ENCODE measurements around the gene SLC66A3.

The SLC66A3 gene

DNA sequence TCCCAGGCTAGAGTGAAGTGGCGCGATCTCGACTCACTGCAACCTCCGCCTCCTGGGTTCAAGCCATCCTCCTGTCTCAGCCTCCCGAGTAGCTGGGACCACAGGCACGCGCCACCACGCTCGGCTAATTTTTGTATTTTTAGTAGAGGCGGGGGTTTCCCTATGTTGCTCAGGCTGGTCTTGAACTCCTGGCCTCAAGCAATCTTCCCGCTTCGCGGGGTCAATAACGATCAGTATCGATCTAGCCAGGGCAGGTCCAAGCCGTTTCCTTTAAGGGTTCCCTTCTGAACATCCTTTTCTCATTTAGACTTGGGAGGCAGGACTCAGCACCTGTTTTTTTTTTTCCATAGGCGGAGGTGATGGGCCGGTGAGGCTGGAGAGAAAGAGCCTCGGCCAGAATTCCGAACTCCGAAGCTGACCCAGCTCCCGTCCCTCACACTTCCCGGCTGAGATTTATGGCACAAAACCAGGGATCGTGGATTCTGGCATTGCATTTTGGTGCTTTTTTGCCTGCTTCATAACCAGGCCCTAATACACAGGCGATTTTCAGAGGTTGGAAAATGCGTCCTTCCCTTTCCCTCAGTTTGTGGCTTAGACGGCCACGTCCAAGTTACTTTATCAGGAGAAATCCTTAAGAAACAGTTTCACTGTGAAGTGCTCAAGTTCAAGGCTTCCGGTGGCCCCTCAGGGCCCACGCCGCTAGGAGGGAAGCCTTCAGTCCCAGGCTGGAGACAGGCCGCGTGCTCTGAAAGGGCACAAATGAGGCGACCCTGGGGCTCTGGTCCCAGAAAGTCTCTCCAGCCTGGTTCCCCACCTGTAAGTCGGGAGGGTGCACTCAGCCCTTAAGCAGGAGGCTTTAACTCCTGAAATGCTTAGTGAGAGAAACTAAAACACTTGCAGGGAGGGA lies 998 bp upstream of the SLC66A3 start:
- POLR2A ChIA-PET: no interaction called here
- no peak for DNase-seq (ENCODE audit: extremely low spot score)
- TF ChIP-seq L3MBTL2 (conservative IDR thresholded peaks at IDR 0.05) (peak; percentile 75), LEF1 (IDR thresholded peaks at IDR 0.05; ENCODE audit: borderline replicate concordance) (no peak), ELF4 (IDR thresholded peaks at IDR 0.05) (no peak)
- CTCF ChIA-PET: interaction anchor here (0.8 kb wide), 1 partner anchor 31 kb away, joined by 3 read pairs; no protein-coding TSS in a partner anchor

DNA sequence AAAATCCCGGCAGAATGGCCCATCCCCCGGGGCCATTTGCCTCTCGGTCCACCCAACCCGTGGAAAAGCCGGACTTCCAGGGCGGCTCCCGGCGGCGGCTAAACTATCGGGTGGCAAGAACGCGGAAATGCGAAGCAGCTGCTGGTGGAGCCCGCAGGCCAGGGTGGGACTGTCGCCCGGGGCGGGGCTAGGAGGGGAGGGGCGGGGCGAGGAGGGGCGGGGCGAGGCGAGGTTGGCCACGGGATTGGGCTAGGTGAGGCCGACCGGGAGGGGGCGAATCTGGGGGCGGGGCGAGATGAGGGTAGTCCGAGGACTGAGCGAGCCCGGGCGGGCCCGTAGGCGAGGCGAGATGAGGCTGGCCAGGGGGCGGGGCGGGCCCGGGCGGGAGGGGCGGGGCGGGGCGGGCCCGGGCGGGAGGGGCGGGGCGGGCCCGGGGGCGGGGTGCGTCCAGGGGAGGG lies 315 bp upstream of the SLC66A3 start:
- CTCF ChIA-PET: interaction anchor here (0.8 kb wide), 1 partner anchor 32 kb away, joined by 3 read pairs; no protein-coding TSS in a partner anchor
- TF ChIP-seq SP1 (IDR thresholded peaks at IDR 0.05) (no peak), ELF4 (IDR thresholded peaks at IDR 0.05) (peak; percentile 42; the same call in 1 of the 2 replicates), BHLHE40 (IDR thresholded peaks at IDR 0.05; ENCODE audit: borderline replicate concordance) (no peak)
- DNase-seq (ENCODE audit: extremely low spot score): peak; percentile 100
- POLR2A ChIA-PET: no interaction called here

DNA sequence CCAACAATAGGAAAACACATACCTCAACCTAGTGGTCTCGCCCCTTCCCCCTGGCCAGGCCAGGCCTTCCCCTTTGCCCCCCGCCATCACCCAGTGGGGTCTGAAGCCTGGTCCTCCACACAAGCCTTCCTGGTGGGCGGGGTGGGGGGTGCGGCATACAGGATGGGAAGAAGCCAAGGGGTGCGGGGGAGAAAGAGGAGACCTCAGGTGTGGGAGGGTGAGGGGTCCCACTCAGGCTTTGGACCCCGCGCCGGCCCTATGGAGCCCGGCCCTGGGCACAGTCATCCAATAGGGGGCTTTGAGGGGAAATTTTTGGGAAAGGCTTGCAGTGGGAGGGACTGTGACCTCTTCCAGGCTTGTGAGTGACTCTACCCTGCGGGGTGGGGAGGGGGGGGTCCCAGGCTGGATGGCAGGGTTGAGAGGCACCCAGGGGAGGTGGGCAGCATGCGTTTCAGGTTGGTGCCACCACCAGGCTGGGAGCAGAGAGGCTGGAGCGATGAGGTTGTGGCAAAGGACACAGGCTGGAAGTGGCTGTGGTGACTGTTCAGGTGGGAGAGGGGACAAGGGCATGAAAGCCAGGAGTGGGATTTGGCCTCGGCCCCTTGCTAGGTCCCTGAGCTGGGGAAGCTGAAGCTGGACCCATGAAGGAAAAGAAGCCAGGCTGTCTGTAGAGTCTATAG lies 1.3 kb downstream of the SLC66A3 start:
- TF ChIP-seq SUZ12 (IDR thresholded peaks at IDR 0.05) (no peak), FOXA1 (IDR thresholded peaks at IDR 0.05) (no peak), L3MBTL2 (conservative IDR thresholded peaks at IDR 0.05) (no peak), ARNT (IDR thresholded peaks at IDR 0.05) (no peak), ZNF384 (IDR thresholded peaks at IDR 0.05) (no peak), LEF1 (IDR thresholded peaks at IDR 0.05; ENCODE audit: borderline replicate concordance) (no peak), HDGF (IDR thresholded peaks at IDR 0.05; ENCODE audit: borderline replicate concordance) (no peak), FOXM1 (IDR thresholded peaks at IDR 0.05; ENCODE audit: borderline replicate concordance) (no peak), FOXK2 (IDR thresholded peaks at IDR 0.05) (no peak), ELF4 (IDR thresholded peaks at IDR 0.05) (no peak), TARDBP (IDR thresholded peaks at IDR 0.05) (no peak), NFRKB (IDR thresholded peaks at IDR 0.05) (no peak), SP1 (IDR thresholded peaks at IDR 0.05) (no peak), CTBP1 (IDR thresholded peaks at IDR 0.05; ENCODE audit: borderline replicate concordance) (no peak), BHLHE40 (IDR thresholded peaks at IDR 0.05; ENCODE audit: borderline replicate concordance) (no peak)
- TF ChIP-seq, protein P1, sequence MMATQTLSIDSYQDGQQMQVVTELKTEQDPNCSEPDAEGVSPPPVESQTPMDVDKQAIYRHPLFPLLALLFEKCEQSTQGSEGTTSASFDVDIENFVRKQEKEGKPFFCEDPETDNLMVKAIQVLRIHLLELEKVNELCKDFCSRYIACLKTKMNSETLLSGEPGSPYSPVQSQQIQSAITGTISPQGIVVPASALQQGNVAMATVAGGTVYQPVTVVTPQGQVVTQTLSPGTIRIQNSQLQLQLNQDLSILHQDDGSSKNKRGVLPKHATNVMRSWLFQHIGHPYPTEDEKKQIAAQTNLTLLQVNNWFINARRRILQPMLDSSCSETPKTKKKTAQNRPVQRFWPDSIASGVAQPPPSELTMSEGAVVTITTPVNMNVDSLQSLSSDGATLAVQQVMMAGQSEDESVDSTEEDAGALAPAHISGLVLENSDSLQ (IDR thresholded peaks at IDR 0.05): no peak
- CTCF ChIA-PET: no interaction called here
- POLR2A ChIA-PET: no interaction called here
- no peak for DNase-seq (ENCODE audit: extremely low spot score)

DNA sequence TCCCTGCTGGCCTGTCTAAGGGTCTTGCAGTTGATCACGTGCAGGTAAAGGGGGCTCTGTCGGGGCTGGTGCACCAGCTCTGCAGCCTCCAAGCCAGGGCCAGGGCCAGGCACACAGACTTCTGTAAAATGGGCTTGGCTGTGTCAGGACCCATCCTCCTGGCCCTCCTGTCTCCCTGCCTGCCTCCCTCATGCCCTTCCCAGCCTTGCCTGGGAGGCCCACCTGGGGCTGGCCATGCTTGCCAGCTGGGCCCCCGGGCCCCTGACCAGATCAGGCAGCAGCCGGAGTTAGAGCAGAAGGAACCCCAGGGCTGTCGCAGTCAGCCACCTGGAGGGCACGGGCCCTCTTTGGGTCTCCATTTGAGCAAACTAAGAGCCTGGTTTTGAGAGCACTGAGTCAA lies 2.0 kb downstream of the SLC66A3 start:
- ChIA-PET CTCF (interaction anchor here (0.5 kb wide), 1 partner anchor 281 kb away, joined by 3 read pairs; no protein-coding TSS in a partner anchor), POLR2A (no interaction called here)
- no peak for DNase-seq (ENCODE audit: extremely low spot score)
- TF ChIP-seq NFRKB (IDR thresholded peaks at IDR 0.05): no peak
- TF ChIP-seq SP1 (IDR thresholded peaks at IDR 0.05): no peak
- TF ChIP-seq FOXK2 (IDR thresholded peaks at IDR 0.05): no peak

DNA sequence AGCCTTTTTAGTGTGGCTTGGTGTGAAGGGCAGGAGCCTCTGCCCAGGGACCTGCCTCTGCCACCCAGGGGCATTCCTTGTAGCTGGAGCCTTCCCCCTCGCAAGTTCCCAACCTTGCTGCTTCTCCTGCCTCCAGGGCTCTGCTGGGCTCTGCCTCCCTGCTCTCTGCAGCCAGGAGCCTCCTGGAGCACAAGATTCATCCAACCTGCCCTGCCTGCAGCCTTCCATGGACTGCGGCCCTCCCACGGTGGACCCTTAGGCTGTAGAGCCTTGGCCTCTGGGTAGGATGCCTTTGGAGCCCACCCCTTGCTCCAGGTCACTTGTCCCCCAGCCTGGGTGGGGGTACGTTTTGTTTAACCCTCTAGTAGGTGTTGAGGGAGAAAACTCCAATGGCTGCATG lies 2.5 kb downstream of the SLC66A3 start:
- ChIA-PET CTCF (no interaction called here), POLR2A (no interaction called here)
- TF ChIP-seq FOXA1 (IDR thresholded peaks at IDR 0.05) (no peak), HDGF (IDR thresholded peaks at IDR 0.05; ENCODE audit: borderline replicate concordance) (no peak), BHLHE40 (IDR thresholded peaks at IDR 0.05; ENCODE audit: borderline replicate concordance) (no peak), TARDBP (IDR thresholded peaks at IDR 0.05) (no peak), CTBP1 (IDR thresholded peaks at IDR 0.05; ENCODE audit: borderline replicate concordance) (no peak), ARNT (IDR thresholded peaks at IDR 0.05) (no peak), FOXM1 (IDR thresholded peaks at IDR 0.05; ENCODE audit: borderline replicate concordance) (no peak), LEF1 (IDR thresholded peaks at IDR 0.05; ENCODE audit: borderline replicate concordance) (no peak), ZNF384 (IDR thresholded peaks at IDR 0.05) (no peak), SP1 (IDR thresholded peaks at IDR 0.05) (no peak), ELF4 (IDR thresholded peaks at IDR 0.05) (no peak), L3MBTL2 (conservative IDR thresholded peaks at IDR 0.05) (no peak), SUZ12 (IDR thresholded peaks at IDR 0.05) (no peak), FOXK2 (IDR thresholded peaks at IDR 0.05) (no peak), NFRKB (IDR thresholded peaks at IDR 0.05) (no peak)
- TF ChIP-seq, protein P1 (IDR thresholded peaks at IDR 0.05): no peak
- DNase-seq (ENCODE audit: extremely low spot score): no peak

DNA sequence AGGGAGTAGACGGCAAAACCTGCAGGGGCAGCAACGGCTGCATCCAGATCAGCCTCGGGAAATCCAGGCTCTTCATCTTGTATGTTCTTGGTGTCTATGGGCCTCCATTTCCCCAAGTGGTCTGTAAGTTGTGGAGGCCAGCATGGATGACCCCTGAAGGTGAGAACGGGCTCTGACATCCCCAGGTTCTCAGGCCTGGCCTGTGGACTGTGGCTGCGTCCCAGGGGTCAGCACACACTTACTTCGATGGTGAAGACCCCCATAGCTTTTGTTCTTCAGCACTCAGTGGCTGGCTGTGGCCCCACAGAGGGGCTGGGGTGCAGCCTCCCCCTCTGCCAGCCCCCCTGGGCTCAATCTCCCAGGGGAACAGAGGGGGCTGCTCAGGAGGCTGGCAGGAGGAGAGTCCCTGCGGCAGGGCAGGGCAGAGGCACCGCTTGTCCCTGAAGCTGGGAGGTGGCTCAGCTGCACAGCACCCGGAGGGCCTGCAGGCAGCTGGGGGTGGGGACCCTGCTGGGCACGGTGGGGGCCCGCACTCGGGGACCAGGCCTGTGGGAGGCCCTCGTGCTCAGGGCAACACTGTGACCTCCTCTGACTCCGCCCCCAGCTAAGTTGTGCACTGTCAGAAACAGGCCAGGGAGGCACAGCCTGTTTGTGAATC lies 3.8 kb downstream of the SLC66A3 start:
- TF ChIP-seq ZNF384 (IDR thresholded peaks at IDR 0.05) (no peak), FOXM1 (IDR thresholded peaks at IDR 0.05; ENCODE audit: borderline replicate concordance) (no peak), BHLHE40 (IDR thresholded peaks at IDR 0.05; ENCODE audit: borderline replicate concordance) (no peak), L3MBTL2 (conservative IDR thresholded peaks at IDR 0.05) (no peak), ELF4 (IDR thresholded peaks at IDR 0.05) (no peak)
- TF ChIP-seq, protein P1 (IDR thresholded peaks at IDR 0.05): no peak
- ChIA-PET CTCF (no interaction called here), POLR2A (no interaction called here)
- DNase-seq (ENCODE audit: extremely low spot score): no peak
